Immature natural killer cell (primary cell): ENCODE results near the gene XPR1. TPM values are rescaled to one million over a fixed set of nuclear protein-coding genes. Genes with fewer than 3 reads are reported as not detected.
"Not testable (repeated sequence)": the region's sequence is repeated elsewhere in the genome, so short reads cannot be mapped to it uniquely, and the experiment has no call there.

Experiments used
- DNase-seq, 3 donors: peaks; one replicate each; pipeline ENCODE4 v3.0.0; 2022; ENCODE audit warnings: mixed read lengths in 1 of 3
- H3K27ac Mint-ChIP-seq, 6 donors: one replicate each; pipeline ENCODE4 v1.8.0; 2020; ENCODE audit warnings: mixed read lengths in 6 of 6, mild to moderate bottlenecking in 5 of 6, inconsistent platforms in 4 of 6, moderate library complexity in 3 of 6
- H3K27me3 Mint-ChIP-seq, 3 donors: one replicate each; pipeline ENCODE4 v1.8.0; 2020 to 2021; ENCODE audit warnings: low read depth in 3 of 3, mild to moderate bottlenecking in 3 of 3, mixed read lengths in 3 of 3, moderate library complexity in 3 of 3, inconsistent platforms in 1 of 3
- H3K36me3 Mint-ChIP-seq, 3 donors: one replicate each; pipeline ENCODE4 v1.8.0; 2020; ENCODE audit warnings: mixed read lengths in 3 of 3, inconsistent platforms in 2 of 3, mild to moderate bottlenecking in 2 of 3
- H3K4me1 Mint-ChIP-seq, 2 donors: one replicate each; pipeline ENCODE4 v1.8.0; 2020; ENCODE audit warnings: inconsistent platforms in 2 of 2, mild to moderate bottlenecking in 2 of 2, mixed read lengths in 2 of 2, moderate library complexity in 1 of 2
- H3K4me3 Mint-ChIP-seq, 5 donors: one replicate each; pipeline ENCODE4 v1.8.0; 2020; ENCODE audit warnings: mild to moderate bottlenecking in 5 of 5, mixed read lengths in 5 of 5, inconsistent platforms in 3 of 5, moderate library complexity in 3 of 5
- H3K9me3 Mint-ChIP-seq, 6 donors: one replicate each; pipeline ENCODE4 v1.8.0; 2020; ENCODE audit warnings: mild to moderate bottlenecking in 6 of 6, mixed read lengths in 6 of 6, inconsistent platforms in 4 of 6, moderate library complexity in 3 of 6
- polyA plus RNA-seq, 3 donors: library from polyadenylated mRNA; unstranded; fragments of 300-500 nt; fragmentation: Illumina TruSeq; gene quantifications; one replicate each; pipeline ENCODE4 v1.2.3, GENCODE V29; 2021

XPR1 gene
- polyA plus RNA-seq, 3 donors from 2014 or later = 4.3 to 7.1 (median 6.8) TPM

DNA sequence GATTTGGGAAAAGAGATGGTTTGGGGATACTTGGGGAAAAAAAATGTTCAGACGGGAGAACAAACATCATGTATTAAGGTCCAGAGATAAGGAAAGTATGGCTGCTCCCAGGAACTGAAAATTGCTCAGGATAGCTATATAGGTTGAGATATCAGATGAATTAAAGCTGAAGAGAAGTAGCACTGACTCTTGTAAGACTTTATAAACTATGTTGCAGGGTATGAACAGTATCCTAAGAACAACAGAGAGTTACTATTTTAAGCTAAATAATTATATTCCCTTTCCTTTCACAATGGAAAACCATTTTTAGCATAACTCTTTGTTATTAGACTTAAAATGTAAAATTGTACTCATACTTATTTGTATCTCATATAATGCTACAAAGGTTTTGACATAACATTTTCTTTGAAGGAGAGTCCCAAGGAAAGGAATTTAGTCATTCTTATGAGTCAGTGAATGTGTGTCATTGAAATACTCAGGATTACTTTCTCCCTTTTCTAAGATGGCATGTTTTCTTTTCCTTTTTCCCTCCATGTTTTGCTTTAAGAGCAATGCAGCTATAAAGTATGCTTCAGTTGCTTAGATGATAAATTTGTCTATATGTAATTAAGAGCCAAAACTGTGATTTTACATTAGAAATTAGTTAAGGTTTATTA, 141.5 kb downstream of the XPR1 start:
- peaks cover 0 to 4% (median 0%) of the 10 kb centered on the region in 3 donors for H3K36me3 Mint-ChIP-seq

DNA sequence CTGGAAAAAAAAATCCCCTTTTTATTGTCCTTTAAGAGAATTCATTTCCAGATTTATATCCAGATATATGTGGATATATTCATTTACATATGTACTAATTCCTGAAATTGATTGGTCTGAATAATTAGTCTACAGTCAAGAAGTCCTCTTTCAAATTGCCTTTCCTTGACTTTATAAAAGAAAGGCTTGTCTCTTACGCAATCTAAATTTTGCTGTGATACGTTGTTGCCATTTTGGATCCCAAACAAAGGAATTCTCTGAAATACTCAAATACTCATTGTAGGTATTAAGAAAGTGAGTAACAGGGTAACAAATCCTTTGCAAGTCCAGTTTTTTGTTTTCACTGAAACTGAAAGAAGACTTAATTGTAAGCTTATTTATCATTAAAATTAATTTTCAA, 144.0 kb downstream of the XPR1 start:
- H3K36me3 Mint-ChIP-seq = peaks cover 0 to 4% (median 0%) of the 10 kb centered on the region in 3 donors
- peaks cover 12 to 38% of the 10 kb centered on the region in 2 donors for H3K4me1 Mint-ChIP-seq
- H3K27ac Mint-ChIP-seq = no peak overlapping the region
- no peak overlapping the region for H3K4me3 Mint-ChIP-seq
- DNase-seq = no peak
- no peaks in the 10 kb centered on the region for H3K27me3 Mint-ChIP-seq
- no peaks in the 10 kb centered on the region for H3K9me3 Mint-ChIP-seq

More for the DNA sequence above, 141.5 kb downstream of the XPR1 start:
- Mint-ChIP-seq H3K27me3 (no peaks in the 10 kb centered on the region), H3K4me1 (peaks cover 17 to 39% of the 10 kb centered on the region in 2 donors), H3K9me3 (no peaks in the 10 kb centered on the region), H3K4me3 (no peak overlapping the region), H3K27ac (no peak overlapping the region)
- no peak for DNase-seq

DNA sequence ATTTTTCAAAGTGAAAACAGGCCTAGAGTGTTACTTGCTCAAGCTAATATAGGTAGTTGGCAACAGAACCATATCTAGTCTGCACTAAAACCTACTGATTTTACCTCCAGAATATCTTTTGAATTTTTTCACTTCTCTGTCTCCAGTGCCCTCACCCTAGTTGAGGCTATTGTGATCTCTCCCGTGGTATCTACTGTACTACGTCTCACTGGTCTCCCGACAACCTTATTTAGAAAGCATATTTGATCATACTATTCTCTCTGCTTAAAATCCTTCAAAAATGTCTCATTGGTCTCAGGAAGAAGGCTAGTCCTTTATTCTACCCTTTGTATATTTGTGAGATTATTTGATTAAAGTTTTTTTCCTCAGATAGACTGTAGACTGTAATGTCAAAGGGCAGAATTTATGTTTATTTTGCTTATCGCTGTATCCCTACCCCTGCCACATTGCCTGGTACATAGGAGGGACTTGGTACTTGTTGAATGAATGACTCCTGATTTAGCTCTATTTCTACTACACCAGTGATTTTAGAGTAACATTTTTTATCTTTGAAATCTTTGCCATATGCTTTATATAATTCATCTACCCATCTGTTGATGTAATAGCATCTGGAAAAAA, 145.4 kb downstream of the XPR1 start:
- Mint-ChIP-seq H3K27ac (no peak overlapping the region), H3K36me3 (peaks cover 0 to 4% (median 0%) of the 10 kb centered on the region in 3 donors), H3K4me1 (peaks cover 8 to 32% of the 10 kb centered on the region in 2 donors), H3K27me3 (peaks cover 0 to 1% (median 0%) of the 10 kb centered on the region in 3 donors), H3K9me3 (no peaks in the 10 kb centered on the region), H3K4me3 (no peak overlapping the region)
- no peak for DNase-seq

DNA sequence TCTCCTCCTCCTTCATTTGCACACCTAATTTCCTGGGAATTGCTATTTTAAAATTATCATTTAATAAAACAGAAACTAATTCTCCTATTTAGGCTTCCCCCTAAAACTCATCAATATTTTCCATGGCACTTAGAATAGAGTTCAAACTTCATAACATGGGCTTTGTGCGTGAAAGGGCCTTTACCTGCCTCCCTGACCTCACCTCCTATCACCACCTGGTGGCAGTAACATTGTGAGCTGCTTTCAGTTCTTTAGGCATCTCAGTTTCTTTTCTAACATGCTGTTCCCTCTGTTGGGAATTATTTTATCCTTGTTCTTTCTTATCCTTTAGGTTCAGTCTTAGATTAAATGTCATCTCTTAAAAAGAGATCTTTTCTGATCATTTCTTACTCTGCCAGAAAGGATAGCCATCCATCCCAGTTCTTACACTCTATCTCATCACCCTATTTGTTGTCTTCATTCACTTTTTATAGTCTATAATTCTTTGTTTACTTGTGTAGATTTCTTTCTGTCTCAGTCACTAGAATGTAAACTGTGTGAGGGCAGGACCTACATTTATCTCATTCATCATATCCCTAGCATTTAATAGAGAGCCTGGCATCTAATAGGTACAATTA, 147.1 kb downstream of the XPR1 start:
- no peak overlapping the region for H3K4me3 Mint-ChIP-seq
- DNase-seq = no peak
- peak overlapping the region in 1 of 6 donors; percentile 64 for H3K27ac Mint-ChIP-seq

DNA sequence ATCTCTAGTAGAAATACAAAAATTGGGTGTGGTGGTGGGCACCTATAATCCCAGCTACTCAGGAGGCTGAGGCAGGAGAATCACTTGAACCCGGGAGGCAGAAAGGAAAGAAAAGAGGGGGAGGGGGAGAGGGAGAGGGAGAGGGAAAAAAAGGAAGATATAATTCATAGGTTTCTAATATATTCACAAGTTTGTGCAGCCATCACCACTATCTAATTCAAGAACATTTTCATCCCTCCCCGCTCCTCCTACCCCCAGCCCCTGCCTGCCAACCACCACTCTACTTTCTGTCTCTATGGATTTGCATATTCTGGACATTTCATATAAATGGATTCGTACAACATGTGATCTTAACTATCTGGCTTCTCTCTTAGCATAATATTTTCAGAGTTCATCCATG, 147.8 kb downstream of the XPR1 start:
- Mint-ChIP-seq H3K36me3 (no peaks in the 10 kb centered on the region), H3K4me3 (no peak overlapping the region), H3K27me3 (peaks cover 0 to 1% (median 0%) of the 10 kb centered on the region in 3 donors), H3K4me1 (peaks cover 7 to 30% of the 10 kb centered on the region in 2 donors), H3K27ac (no peak overlapping the region), H3K9me3 (no peaks in the 10 kb centered on the region)
- no peak for DNase-seq

More for the DNA sequence above, 147.1 kb downstream of the XPR1 start:
- Mint-ChIP-seq H3K36me3 (peaks cover 0 to 1% (median 0%) of the 10 kb centered on the region in 3 donors), H3K9me3 (no peaks in the 10 kb centered on the region), H3K27me3 (peaks cover 0 to 1% (median 0%) of the 10 kb centered on the region in 3 donors), H3K4me1 (peaks cover 7 to 30% of the 10 kb centered on the region in 2 donors)

DNA sequence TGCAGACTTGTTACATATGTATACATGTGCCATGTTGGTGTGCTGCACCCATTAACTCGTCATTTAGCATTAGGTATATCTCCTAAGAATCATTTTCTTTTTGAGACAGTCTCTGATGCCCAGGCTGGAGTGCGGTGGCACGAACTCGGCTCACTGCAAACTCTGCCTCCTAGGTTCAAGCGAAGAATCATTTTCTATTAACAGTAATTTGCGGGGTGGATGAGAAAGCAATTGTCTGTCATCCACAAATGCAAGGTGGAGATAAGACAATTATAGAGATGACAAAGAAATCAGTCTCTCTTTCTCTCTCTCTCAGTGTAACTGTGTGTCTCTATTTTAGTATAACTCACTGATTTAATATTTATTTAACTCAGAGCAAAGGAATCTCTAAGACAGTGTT, 149.9 kb downstream of the XPR1 start:
- peaks cover 9 to 30% of the 10 kb centered on the region in 2 donors for H3K4me1 Mint-ChIP-seq
- no peak for DNase-seq
- H3K27ac Mint-ChIP-seq = no peak overlapping the region
- peaks cover 0 to 1% (median 0%) of the 10 kb centered on the region in 3 donors for H3K27me3 Mint-ChIP-seq
- no peaks in the 10 kb centered on the region for H3K9me3 Mint-ChIP-seq
- H3K36me3 Mint-ChIP-seq = no peaks in the 10 kb centered on the region
- H3K4me3 Mint-ChIP-seq = no peak overlapping the region

DNA sequence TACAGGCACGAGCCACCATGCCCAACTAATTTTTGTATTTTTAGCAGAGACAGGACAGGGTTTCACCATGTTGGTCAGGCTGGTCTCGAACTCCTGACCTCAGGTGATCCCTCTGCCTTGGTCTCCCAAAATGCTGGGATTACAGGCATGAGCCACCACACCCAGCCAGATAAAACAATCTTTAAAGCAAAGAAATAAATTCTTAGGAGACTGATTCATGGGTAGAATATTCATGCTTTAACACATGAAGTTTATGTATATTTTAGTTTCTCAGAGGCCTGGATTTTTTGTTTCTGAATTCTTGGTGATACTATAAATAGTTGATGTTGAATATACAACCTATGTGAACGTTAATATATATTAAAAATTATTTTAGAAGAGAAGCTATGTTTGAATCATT, 153.5 kb downstream of the XPR1 start:
- H3K4me3 Mint-ChIP-seq = no peak overlapping the region
- H3K4me1 Mint-ChIP-seq = peaks cover 4 to 14% of the 10 kb centered on the region in 2 donors
- DNase-seq = no peak
- no peak overlapping the region for H3K27ac Mint-ChIP-seq
- no peaks in the 10 kb centered on the region for H3K9me3 Mint-ChIP-seq
- H3K27me3 Mint-ChIP-seq = peaks cover 0 to 3% (median 0%) of the 10 kb centered on the region in 3 donors
- H3K36me3 Mint-ChIP-seq = peaks cover 13 to 17% (median 15%) of the 10 kb centered on the region in 3 donors

DNA sequence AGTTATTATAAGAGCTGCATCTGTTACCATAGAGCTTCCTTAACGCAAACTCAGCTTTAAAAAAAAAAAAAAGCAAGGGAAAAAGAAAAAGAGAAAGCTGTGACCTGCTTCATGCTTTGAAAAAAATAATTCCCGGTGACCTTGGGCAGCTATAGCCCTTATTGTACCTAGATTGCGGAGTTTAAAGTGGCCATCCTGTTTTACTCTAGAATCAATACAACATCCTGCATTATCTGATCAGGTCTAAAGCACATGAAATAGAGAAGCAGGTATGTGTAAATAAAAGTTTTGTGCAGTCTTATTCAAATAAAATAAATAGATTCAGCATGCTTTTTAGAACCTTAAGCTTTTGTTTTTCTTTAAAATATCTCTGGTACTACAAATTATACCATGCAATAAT, 154.1 kb downstream of the XPR1 start:
- no peak for DNase-seq
- H3K9me3 Mint-ChIP-seq = no peaks in the 10 kb centered on the region
- peaks cover 13 to 17% (median 15%) of the 10 kb centered on the region in 3 donors for H3K36me3 Mint-ChIP-seq
- no peak overlapping the region for H3K4me3 Mint-ChIP-seq
- peaks cover 0 to 3% (median 0%) of the 10 kb centered on the region in 3 donors for H3K27me3 Mint-ChIP-seq
- peaks cover 2 to 8% of the 10 kb centered on the region in 2 donors for H3K4me1 Mint-ChIP-seq
- H3K27ac Mint-ChIP-seq = no peak overlapping the region

DNA sequence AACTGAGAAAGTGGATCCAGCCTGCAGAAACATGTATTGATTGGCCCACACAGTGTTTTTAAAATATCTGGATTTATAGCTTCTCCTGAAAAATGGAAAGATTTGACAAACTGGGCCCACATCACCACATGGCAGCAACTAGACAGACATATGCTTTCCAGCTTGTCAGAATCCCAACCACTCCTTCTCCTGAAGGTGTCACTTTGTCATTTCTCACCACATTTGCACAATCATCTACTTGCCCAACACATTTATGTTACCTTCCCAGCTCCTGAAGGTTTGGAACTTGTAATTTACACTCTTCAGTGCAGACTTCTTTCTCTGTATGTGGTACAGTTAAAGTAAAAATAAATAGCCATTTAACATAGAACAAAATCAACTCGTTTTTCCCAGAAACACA, 154.8 kb downstream of the XPR1 start:
- H3K9me3 Mint-ChIP-seq = no peaks in the 10 kb centered on the region
- H3K4me3 Mint-ChIP-seq = no peak overlapping the region
- H3K36me3 Mint-ChIP-seq = peaks cover 13 to 17% (median 15%) of the 10 kb centered on the region in 3 donors
- DNase-seq = no peak
- peak overlapping the region in 1 of 6 donors; percentile 13 for H3K27ac Mint-ChIP-seq
- H3K4me1 Mint-ChIP-seq = peaks cover 2 to 7% of the 10 kb centered on the region in 2 donors
- peaks cover 0 to 2% (median 0%) of the 10 kb centered on the region in 3 donors for H3K27me3 Mint-ChIP-seq

DNA sequence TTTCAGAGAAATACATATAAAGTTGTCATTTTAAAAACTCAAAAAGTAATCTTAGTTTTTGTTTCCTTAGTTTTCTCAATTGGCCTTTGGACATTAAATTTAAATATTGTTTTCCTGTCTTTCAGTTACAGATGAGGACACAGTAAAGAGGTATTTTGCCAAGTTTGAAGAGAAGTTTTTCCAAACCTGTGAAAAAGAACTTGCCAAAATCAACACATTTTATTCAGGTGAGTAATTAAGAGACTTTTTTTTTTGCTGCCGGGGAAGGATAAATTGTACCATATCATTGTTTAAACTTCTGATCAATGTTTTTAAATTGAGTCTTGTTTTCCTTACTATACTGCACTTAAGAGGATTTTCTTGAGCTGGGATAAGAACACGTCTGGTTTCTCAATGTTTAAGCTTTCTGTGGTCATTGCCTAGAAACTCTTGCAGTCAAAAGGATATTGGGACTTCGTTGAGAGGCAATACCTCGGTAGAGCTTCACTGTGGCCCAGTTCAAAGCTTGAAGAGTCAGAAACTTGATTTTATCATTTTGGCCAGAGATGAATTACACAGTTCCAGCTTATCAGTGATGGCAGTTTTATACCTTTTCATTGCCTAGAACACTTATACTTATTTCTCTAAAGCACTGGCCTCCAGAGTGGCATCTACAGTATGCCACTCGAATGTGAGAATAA, 155.9 kb downstream of the XPR1 start:
- peaks cover 13 to 17% (median 15%) of the 10 kb centered on the region in 3 donors for H3K36me3 Mint-ChIP-seq
- H3K4me1 Mint-ChIP-seq = peaks cover 7 to 9% of the 10 kb centered on the region in 2 donors
- peaks cover 0 to 2% (median 0%) of the 10 kb centered on the region in 3 donors for H3K27me3 Mint-ChIP-seq
- H3K9me3 Mint-ChIP-seq = no peaks in the 10 kb centered on the region
- no peak overlapping the region for H3K27ac Mint-ChIP-seq
- no peak for DNase-seq
- no peak overlapping the region for H3K4me3 Mint-ChIP-seq

DNA sequence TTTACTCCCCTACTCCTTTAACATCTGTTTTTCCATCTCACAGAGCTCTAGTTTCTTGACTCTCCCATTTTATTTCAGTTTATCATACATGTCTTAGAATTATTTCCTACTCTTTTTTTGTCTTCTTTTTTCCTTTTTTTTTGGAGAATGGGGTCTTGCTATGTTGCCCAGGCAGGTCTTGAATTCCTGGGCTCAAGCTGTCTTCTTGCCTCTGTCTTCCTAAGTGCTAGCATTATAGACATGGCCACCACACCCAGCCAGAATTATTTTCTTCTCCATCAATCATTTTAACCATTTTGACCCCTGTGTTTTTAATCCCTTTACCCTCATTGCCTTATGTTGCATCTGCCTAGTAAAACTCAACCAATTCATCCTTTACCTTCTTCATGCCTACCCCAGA, 157.6 kb downstream of the XPR1 start:
- no peak overlapping the region for H3K4me3 Mint-ChIP-seq
- H3K4me1 Mint-ChIP-seq = peaks cover 7 to 11% of the 10 kb centered on the region in 2 donors
- no peak overlapping the region for H3K27ac Mint-ChIP-seq
- H3K36me3 Mint-ChIP-seq = peaks cover 13 to 17% (median 16%) of the 10 kb centered on the region in 3 donors
- peaks cover 0 to 2% (median 0%) of the 10 kb centered on the region in 3 donors for H3K27me3 Mint-ChIP-seq
- no peak for DNase-seq
- no peaks in the 10 kb centered on the region for H3K9me3 Mint-ChIP-seq

DNA sequence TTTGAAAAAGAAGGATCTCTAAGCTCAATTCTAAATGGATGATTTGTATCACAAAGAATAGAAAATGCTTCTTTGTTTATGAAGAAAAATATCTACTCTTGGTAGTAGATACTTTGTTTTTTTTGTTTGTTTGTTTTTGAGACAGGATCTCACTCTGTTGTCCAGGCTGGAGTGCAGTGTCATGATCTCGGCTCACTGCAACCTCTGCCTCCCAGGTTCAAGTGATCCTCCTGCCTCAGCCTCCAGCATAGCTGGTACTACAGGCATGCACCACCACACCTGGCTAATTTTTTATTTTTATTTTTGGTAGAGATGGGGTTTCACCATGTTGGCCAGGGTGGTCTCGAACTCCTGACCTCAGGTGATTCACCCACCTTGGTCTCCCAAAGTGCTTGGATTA, 159.3 kb downstream of the XPR1 start:
- not testable (repeated sequence) for H3K4me1 Mint-ChIP-seq, H3K4me3 Mint-ChIP-seq, H3K27ac Mint-ChIP-seq, H3K27me3 Mint-ChIP-seq, DNase-seq, H3K9me3 Mint-ChIP-seq
- H3K36me3 Mint-ChIP-seq = peaks cover 13 to 20% (median 17%) of the 10 kb centered on the region in 3 donors

DNA sequence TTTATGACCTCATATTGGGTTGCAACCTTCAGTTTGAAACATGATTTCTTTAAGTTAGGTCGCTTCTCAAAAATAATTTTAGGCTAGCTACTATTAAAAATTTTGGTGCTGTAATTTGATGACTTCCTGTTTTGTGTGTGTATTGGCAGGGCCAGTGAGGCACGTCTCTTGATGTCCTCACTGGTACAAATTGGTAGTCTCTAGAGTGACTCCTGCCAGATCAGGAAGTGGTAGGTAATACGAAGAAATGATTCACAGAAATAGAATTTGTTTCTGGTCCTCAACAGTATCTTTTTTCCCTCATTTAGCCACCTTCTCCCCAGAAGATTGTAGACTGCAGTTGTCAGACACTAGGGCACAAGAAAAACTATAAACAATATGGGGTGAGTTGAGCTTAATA, 160.0 kb downstream of the XPR1 start:
- Mint-ChIP-seq H3K36me3 (peaks cover 13 to 20% (median 17%) of the 10 kb centered on the region in 3 donors), H3K27ac (no peak overlapping the region), H3K27me3 (peaks cover 0 to 2% (median 0%) of the 10 kb centered on the region in 3 donors), H3K4me1 (peaks cover 9 to 15% of the 10 kb centered on the region in 2 donors), H3K4me3 (no peak overlapping the region), H3K9me3 (no peaks in the 10 kb centered on the region)
- no peak for DNase-seq
